ENCODE data around the gene JMJD1C.

GRCh38 chr10:63257778-63258177 lies 208.0 kb downstream of the JMJD1C start:
- TF ChIP-seq, protein P1, sequence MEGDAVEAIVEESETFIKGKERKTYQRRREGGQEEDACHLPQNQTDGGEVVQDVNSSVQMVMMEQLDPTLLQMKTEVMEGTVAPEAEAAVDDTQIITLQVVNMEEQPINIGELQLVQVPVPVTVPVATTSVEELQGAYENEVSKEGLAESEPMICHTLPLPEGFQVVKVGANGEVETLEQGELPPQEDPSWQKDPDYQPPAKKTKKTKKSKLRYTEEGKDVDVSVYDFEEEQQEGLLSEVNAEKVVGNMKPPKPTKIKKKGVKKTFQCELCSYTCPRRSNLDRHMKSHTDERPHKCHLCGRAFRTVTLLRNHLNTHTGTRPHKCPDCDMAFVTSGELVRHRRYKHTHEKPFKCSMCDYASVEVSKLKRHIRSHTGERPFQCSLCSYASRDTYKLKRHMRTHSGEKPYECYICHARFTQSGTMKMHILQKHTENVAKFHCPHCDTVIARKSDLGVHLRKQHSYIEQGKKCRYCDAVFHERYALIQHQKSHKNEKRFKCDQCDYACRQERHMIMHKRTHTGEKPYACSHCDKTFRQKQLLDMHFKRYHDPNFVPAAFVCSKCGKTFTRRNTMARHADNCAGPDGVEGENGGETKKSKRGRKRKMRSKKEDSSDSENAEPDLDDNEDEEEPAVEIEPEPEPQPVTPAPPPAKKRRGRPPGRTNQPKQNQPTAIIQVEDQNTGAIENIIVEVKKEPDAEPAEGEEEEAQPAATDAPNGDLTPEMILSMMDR (IDR thresholded peaks at IDR 0.05; ENCODE audit: low read length), result no peak
- no peak for TF ChIP-seq EZH2phosphoT487 (IDR thresholded peaks at IDR 0.05; ENCODE audit: low read length)

Data from MM.1S (cell line).